Fibroblast of gingiva (primary cell): ENCODE data around the gene PNCK.
"Not testable (repeated sequence)": the region's sequence is repeated elsewhere in the genome, so short reads cannot be mapped to it uniquely, and the experiment has no call there.

Experiments used
- DNase-seq: peaks from one replicate; pipeline ENCODE4 v3.0.0-alpha.2; 2011; ENCODE audit warnings: low read depth

PNCK gene

GRCh38 chrX:153699210-153699783 lies 25.7 kb upstream of the PNCK start:
- DNase-seq, result not testable (repeated sequence)

- no peak for DNase-seq
Observed at GRCh38 chrX:153697924-153698865, 24.6 kb upstream of the PNCK start.

GRCh38 chrX:153696986-153697722 lies 23.5 kb upstream of the PNCK start:
- not testable (repeated sequence) for DNase-seq

- not testable (repeated sequence) for DNase-seq
Observed at GRCh38 chrX:153696538-153696937, 22.9 kb upstream of the PNCK start.

- DNase-seq, result no peak
Observed at GRCh38 chrX:153696100-153696499, 22.5 kb upstream of the PNCK start.

- no peak for DNase-seq
Observed at GRCh38 chrX:153694687-153695270, 21.2 kb upstream of the PNCK start.

GRCh38 chrX:153694256-153694655 lies 20.6 kb upstream of the PNCK start:
- DNase-seq, result not testable (repeated sequence)

- no peak for DNase-seq
Observed at GRCh38 chrX:153693216-153694086, 19.8 kb upstream of the PNCK start.

DNA sequence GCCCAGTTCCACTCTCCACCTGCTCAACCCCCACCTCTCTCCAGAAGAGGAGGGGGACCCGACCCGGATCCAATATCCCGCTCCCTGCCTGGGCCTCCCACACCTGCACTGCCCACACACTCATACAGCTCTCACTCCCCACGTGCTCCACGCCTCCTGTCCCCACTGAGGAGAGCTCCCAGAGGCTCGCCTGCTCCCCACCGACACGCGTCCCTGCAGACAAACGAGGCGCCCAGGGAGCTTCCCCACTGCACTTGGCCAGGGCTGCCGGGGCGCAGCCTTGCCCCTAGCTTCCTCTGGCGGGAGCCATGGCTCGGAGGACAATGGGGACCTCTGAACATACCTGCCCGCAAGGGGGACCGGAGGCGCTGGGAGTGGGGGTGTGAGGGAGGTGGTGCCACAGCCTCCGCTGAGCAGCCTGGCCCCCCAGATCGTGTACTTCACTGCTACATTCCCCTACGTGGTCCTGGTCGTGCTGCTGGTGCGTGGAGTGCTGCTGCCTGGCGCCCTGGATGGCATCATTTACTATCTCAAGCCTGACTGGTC lies 19.1 kb upstream of the PNCK start:
- DNase-seq, result no peak

- no peak for DNase-seq
Observed at GRCh38 chrX:153692003-153692402, 18.4 kb upstream of the PNCK start.

DNA sequence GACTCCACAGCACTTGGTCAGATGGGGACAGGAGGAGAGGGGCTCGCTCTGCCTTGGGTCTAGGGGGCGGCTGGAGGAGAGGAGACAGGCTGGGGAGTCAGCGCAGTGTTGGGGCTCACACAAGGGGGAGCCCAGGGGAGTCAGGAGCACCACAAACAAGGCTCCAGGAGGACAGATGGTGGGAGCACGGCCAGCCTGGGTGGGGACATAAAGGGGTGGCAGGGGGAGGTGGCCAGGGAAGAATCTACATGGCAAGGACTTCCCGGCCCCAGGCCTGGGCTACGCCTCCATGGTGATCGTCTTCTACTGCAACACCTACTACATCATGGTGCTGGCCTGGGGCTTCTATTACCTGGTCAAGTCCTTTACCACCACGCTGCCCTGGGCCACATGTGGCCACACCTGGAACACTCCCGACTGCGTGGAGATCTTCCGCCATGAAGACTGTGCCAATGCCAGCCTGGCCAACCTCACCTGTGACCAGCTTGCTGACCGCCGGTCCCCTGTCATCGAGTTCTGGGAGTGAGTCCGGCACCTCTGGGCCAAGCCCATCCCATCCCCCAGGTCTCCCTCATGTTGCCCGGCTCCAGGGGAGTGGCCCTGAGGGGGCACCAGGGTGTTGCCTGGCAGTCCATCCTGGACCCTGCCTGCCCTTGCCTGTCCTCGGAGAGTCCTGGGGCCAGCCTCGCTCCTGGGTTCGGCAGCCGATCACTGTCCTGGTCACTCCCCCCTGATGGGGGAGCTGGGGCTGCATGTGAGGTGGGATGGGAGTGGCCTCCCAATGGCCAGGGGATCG lies 17.6 kb upstream of the PNCK start:
- not testable (repeated sequence) for DNase-seq

- DNase-seq, result no peak
Observed at GRCh38 chrX:153690466-153690865, 16.9 kb upstream of the PNCK start.

DNA sequence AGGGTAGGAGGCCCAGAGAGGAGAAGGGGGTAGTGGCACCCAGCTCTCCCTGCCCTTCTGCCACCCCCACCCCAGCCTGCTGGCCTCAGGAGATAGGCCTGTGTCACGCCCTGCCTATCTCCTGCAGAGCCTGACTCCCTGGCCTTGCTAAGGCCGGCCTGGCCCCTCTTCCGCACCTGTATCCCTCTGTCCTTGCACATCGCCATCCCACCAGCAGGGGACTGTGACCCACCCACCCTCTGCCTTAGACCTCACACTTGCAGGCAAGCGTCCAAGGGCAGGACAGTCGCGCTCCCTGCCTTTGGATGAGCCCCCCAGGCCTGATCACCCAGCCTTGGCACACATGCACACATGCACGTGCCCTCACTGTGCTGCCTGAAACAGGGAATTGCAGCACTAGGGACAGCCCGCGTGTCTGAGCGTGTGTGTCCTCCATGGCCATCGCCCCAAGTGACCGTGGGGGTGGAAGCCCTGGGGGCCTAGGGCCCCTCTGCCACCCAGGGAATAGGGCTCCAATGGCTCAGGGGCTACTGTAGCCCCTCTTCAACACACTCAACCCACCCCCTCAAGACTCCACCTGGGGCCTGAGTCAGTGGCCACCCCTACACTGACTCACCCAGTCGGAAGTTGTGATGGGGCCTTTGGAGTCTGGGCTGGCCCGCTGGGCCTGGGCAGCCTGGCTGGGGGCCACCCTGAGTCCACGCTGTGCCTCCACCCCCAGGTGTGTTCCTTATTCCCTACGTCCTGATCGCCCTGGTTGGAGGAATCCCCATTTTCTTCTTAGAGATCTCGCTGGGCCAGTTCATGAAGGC lies 16.2 kb upstream of the PNCK start:
- no peak for DNase-seq

DNA sequence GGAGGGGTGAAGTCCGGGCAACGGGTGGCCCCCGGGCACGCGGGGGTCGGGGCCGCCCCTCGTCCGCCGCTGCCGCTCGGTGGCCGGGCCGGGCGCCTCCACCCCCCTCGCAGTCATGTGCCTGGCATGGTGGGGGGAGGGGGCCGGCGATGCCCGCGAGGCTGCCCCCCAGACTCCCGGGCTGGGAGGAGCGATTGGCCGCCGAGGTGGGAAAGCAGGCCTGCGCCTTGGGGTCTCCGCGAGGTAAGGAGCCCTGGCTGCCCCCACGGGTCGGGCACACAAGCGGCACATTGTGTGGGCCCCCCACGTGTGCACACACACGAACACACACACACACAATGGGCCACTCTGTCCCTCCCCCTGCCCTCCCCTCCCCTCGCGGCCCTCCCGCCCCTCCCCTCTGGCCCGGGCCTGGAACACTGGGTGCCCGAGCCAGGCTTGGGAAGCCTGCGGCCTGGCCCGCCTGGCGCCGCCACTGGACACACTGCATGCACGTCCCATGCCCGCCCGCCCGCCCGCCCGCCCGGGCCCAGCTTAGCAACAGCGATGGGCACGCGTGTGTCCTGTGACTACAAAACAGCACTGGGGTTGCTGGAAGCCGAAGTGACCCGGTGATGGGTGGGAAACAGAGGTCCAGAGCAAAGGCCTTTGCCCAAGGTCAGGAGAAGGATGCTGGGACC lies 15.4 kb upstream of the PNCK start:
- DNase-seq, result peak; percentile 56

GRCh38 chrX:153688506-153688905 lies 14.9 kb upstream of the PNCK start:
- DNase-seq, result no peak

GRCh38 chrX:153688071-153688470 lies 14.5 kb upstream of the PNCK start:
- DNase-seq, result no peak

- DNase-seq, result peak; percentile 70
Observed at GRCh38 chrX:153687121-153688039, 13.8 kb upstream of the PNCK start, which contains the start of gene SLC6A8. SLC6A8 (plus strand) TSS chrX:153687926; CDS start chrX:153688575, 649 bp downstream.

- no peak for DNase-seq
Observed at GRCh38 chrX:153686711-153687110, 13.1 kb upstream of the PNCK start.
